Heart right ventricle (tissue), 16 donors: ENCODE results near the gene C1QB. TPM values are rescaled to one million over a fixed set of nuclear protein-coding genes. Genes with fewer than 3 reads are reported as not detected.
A peak's percentile ranks its signal among the peaks of the same experiment; 100 is the strongest.

Source experiments
- ATAC-seq, 8 donors: fragments of 200-7000 bp; cut with Tn5 transposase; one replicate each; pipeline ENCODE4 v1.9.1; 2020; ENCODE audit warnings: mild to moderate bottlenecking in 8 of 8, moderate library complexity in 8 of 8, moderate number of reproducible peaks in 1 of 8
- DNase-seq, 2 donors: peaks; one replicate each; pipeline ENCODE4 v3.0.0-alpha.2; 2020
- H3K27ac ChIP-seq, 10 donors: fragments of 200-600 bp; sonication (generic) in 2 of 10; one replicate each; pipeline versions ENCODE4 v1.5.0 to v1.8.0; 2020 to 2022; ENCODE audit warnings: mild to moderate bottlenecking in 3 of 10
- H3K27me3 ChIP-seq, 7 donors: fragments of 200-600 bp; one replicate each; pipeline ENCODE4 v1.8.0; 2021 to 2022; ENCODE audit warnings: mild to moderate bottlenecking in 2 of 7
- H3K36me3 ChIP-seq, 9 donors: fragments of 200-600 bp; sonication (generic) in 1 of 9; one replicate each; pipeline versions ENCODE4 v1.5.0 to v1.8.0; 2020 to 2022; ENCODE audit warnings: mild to moderate bottlenecking in 2 of 9
- H3K4me1 ChIP-seq, 9 donors: fragments of 200-600 bp; sonication (generic) in 1 of 9; one replicate each; pipeline versions ENCODE4 v1.5.0 to v1.8.0; 2020 to 2022; ENCODE audit warnings: mild to moderate bottlenecking in 4 of 9
- H3K4me3 ChIP-seq, 10 donors: fragments of 200-600 bp; sonication (generic) in 2 of 10; one replicate each; pipeline versions ENCODE4 v1.5.0 to v1.8.0; 2020 to 2022; ENCODE audit warnings: mild to moderate bottlenecking in 7 of 10, moderate library complexity in 2 of 10
- H3K9me3 ChIP-seq, 11 donors: fragments of 200-600 bp in 10 of 11; sonication (generic) in 2 of 11; one replicate each; pipeline versions ENCODE4 v1.5.0 to v1.8.0; 2013 to 2022; ENCODE audit warnings: mild to moderate bottlenecking in 2 of 11, control low read depth in 1 of 11, moderate library complexity in 1 of 11
- whole genome bisulfite sequencing, 2 donors: extraction: QIAGEN DNeasy Blood & Tissue Kit; methylation state at CpG; one replicate each; pipeline ENCODE4 v1.1.7; 2013; ENCODE audit warnings: inconsistent platforms in 1 of 2; 5-methylcytosine and 5-hydroxymethylcytosine counted together
- intact Hi-C, 10 donors: fragments of 100-400 bp; cut with DNase I; formaldehyde crosslinking; loops; one replicate each; pipeline versions ENCODE4 v1.11.1 to v1.14.2; 2022
- long read RNA-seq, 3 donors: library from polyadenylated mRNA; unstranded; transcript quantifications; one replicate each; pipeline ENCODE4 v2.0.0, GENCODE V29; 2020 to 2021
- polyA plus RNA-seq, 2 donors: library from polyadenylated mRNA; stranded (reverse); fragments of 200-250 nt; gene quantifications; one replicate each; pipeline ENCODE4 v1.2.3, GENCODE V29; 2013
- total RNA-seq, 10 donors: library from RNA; stranded (reverse); fragmentation: NEBNext Ultra II Directional in 3 of 10; extraction: Animal tissue kit (Norgen Biotek cat#: 25700) in 3 of 10; gene quantifications; one replicate each; pipeline versions ENCODE4 v1.2.1 to v1.2.4, GENCODE V29; 2021 to 2023
- TF ChIP-seq, protein P1 (sequence below), 9 donors: fragments of 200-600 bp; sonication (generic) in 2 of 9; IDR thresholded peaks; one replicate each; pipeline versions ENCODE4 v1.5.0 to v1.8.0; 2021 to 2022; ENCODE audit warnings: antibody characterized with exemption in 9 of 9, mild to moderate bottlenecking in 5 of 9, moderate library complexity in 1 of 9
- donor health status: Arrhythmogenic right ventricular cardiomyopathy.
- donor health status: ischemic (EF 13 %, LVEDD 7.1; RV severe dilation, severe dysfunction).
- donor health status: healthy with polysubstance abuse.
- donor health status: DM: no; HTN: yes; CAD: no.
- donor health status: DM: no; HTN: no; CAD: no.
- donor health status: ischemic (EF 25% LVEDD 6.9; RV normal size, moderate dysfunction).
- donor health status: ischemic (EF 25% LVEDD 5.7; RV mildly dilated, moderate dysfunction).
- donor health status: healthy.
- donor health status: DM: yes; HTN: yes; CAD: no.
- donor health status: Ischemic cardiomyopathy.
- donor health status: ischemic (EF 35%, LVEDD 5.7; RV mildly dilated, moderate dysfunction).
- donor health status: nonischemic (EF 11% LVEDD 7.7; RV severe dilation, severe dysfunction).
- donor health status: DM: yes; HTN: yes; CAD: no.
- donor health status: PGD.
- donor health status: ischemic (EF 29% LVEDD 5.4; RV normal size, mild dysfunction).
- donor health status: nonischemic (EF 23%, LVEDD 6.1; RV moderate dilation, normal function).

C1QB gene, protein sequence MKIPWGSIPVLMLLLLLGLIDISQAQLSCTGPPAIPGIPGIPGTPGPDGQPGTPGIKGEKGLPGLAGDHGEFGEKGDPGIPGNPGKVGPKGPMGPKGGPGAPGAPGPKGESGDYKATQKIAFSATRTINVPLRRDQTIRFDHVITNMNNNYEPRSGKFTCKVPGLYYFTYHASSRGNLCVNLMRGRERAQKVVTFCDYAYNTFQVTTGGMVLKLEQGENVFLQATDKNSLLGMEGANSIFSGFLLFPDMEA
- total RNA-seq = 100 to 1,000 TPM in 2 of 10 donors, 10 to 100 TPM in 8; 10.0 to 367 (median 21.8) TPM
- polyA plus RNA-seq = 100 to 1,000 TPM in 1 of 2 donors, 10 to 100 TPM in 1; 32.3 to 100 TPM
- long read RNA-seq, donor 1, transcript C1QB-203 (3 exons, 1,254 nt) = major isoform, 29 of 54 reads
- long read RNA-seq, donor 1, partial matches to known transcripts = 23 of 54 reads
- long read RNA-seq, donor 1, other reads (novel, unspliced or antisense) = 1 of 54 reads
- long read RNA-seq, donor 2, transcript C1QB-203 (3 exons, 1,254 nt) = major isoform, 17 of 24 reads
- long read RNA-seq, donor 2, partial matches to known transcripts = 6 of 24 reads
- long read RNA-seq, donor 2, other reads (novel, unspliced or antisense) = 1 of 24 reads
- long read RNA-seq, donor 3, partial matches to known transcripts = 0 of 5 reads
- long read RNA-seq, donor 3, other reads (novel, unspliced or antisense) = 1 of 5 reads

DNA sequence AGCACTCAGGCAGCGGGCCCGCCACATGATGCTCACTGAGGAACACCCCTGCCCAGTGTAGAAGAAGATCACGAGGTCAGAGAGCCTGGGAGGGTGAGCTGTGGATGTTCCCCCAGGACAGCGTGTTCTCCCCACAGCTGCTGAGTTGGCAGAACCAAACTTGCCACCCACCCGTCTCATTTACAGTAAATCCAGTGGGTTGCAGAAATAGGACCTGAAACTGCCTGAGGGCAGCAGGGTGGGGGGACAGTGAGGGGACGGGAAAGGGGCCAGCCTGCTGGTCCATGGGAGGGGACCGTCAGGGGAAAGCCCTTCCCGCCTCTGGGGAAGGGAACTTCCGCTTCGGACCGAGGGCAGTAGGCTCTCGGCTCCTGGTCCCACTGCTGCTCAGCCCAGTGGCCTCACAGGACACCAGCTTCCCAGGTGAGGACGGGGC is at the start of gene C1QB:
Gene C1QB (plus strand): TSS at position 356 of the 436 bp plus-strand sequence. CDS start 6,227 bp downstream, outside the sequence.
- TF ChIP-seq, protein P1, sequence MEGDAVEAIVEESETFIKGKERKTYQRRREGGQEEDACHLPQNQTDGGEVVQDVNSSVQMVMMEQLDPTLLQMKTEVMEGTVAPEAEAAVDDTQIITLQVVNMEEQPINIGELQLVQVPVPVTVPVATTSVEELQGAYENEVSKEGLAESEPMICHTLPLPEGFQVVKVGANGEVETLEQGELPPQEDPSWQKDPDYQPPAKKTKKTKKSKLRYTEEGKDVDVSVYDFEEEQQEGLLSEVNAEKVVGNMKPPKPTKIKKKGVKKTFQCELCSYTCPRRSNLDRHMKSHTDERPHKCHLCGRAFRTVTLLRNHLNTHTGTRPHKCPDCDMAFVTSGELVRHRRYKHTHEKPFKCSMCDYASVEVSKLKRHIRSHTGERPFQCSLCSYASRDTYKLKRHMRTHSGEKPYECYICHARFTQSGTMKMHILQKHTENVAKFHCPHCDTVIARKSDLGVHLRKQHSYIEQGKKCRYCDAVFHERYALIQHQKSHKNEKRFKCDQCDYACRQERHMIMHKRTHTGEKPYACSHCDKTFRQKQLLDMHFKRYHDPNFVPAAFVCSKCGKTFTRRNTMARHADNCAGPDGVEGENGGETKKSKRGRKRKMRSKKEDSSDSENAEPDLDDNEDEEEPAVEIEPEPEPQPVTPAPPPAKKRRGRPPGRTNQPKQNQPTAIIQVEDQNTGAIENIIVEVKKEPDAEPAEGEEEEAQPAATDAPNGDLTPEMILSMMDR (IDR thresholded peaks at IDR 0.05) = no peak
- Histone ChIP-seq H3K27me3 (peaks cover 0 to 44% (median 31%) of the 10 kb centered on the region in 7 donors), H3K9me3 (no peaks in the 10 kb centered on the region), H3K27ac (peak within 1 kb of the TSS in 3 of 10 donors; percentile 3 to 77 (median 36)), H3K4me3 (peak within 1 kb of the TSS in 7 of 10 donors; percentile 5 to 55 (median 34)), H3K4me1 (no peaks in the 10 kb centered on the region), H3K36me3 (peaks cover 0 to 4% (median 0%) of the 10 kb centered on the region in 9 donors)
- intact Hi-C loops = no loop called here
- 68 to 74% methylated on average over 13 of the region's 13 CpGs for WGBS, 2 donors
- ATAC-seq (peak; percentile 45 to 89 (median 74)), DNase-seq (peak; percentile 30 to 53)

DNA sequence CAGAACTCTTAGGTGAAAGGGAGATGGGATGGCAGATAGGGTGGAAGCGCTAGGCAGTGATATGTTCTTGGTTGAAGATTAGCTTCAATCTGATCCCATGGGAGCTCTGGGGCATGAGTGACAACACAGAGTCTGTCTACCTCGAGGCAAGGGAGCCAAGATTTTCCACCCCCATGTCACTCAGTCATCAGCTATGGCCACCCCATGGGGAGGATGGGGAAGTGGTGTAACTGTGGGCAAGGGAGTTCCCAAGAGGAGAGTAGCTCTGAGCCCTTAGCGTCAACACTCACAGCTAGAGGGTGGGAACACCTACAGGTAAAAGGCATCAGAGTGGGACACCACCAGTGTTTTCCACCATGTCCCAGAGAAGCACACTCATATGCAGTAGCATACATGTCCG is 46.9 kb upstream of the C1QB start:
- DNase-seq (no peak), ATAC-seq (no peak)
- 54 to 59% methylated on average over 4 of the region's 4 CpGs for WGBS, 2 donors
- no peaks in the 10 kb centered on the region for H3K36me3 ChIP-seq
- TF ChIP-seq, protein P1 (IDR thresholded peaks at IDR 0.05) = no peak
- no peak overlapping the region for H3K27ac ChIP-seq
- H3K9me3 ChIP-seq = no peaks in the 10 kb centered on the region
- no peaks in the 10 kb centered on the region for H3K4me1 ChIP-seq
- peaks cover 0 to 96% (median 76%) of the 10 kb centered on the region in 7 donors for H3K27me3 ChIP-seq
- intact Hi-C loops = no loop called here
- H3K4me3 ChIP-seq = no peak overlapping the region

DNA sequence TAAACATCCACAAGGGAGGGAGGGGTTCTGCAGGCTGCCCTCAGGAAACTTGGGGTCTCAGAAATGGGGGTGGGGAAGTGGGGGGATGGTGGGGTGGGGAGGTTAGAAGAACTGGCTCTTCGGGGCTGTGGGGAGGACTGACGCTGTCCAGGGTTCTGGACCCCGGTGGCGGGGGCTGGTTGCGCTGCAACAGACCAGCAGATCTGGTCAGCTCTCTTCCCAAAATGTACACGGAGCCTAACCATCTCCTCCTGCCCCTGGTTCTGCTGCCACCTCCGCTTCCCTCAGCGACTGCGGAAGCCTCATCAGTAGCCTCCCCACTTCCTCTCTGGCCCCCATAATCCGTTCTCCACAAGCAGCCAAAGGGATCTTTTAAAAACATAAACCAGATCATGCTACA is 45.9 kb upstream of the C1QB start:
- H3K27me3 ChIP-seq = peaks cover 0 to 96% (median 78%) of the 10 kb centered on the region in 7 donors

DNA sequence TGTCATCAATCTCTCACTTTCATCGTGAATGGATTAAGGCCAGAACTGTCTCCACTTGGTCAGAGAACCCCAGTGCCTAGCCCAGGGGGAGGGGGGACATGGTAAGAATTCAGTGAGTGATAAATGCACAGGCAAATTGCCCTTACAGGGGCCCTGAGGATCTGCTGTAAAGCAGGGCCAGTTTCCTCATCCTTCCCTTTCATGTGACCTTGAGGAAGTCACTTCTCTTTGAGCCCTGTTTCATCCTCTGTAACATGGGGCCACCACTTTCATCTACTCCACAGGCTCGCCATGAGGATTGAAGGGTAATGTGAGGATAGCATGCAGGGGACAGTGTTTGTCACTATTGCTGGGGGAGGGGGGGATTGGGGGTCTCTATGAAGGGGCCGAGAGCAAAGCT is 44.7 kb upstream of the C1QB start:
- intact Hi-C loops = no loop called here
- ATAC-seq (no peak), DNase-seq (no peak)
- no peaks in the 10 kb centered on the region for H3K9me3 ChIP-seq
- H3K4me3 ChIP-seq = no peak overlapping the region
- peaks cover 0 to 89% (median 66%) of the 10 kb centered on the region in 7 donors for H3K27me3 ChIP-seq
- WGBS, 2 donors = 56 to 59% methylated on average over 3 of the region's 3 CpGs
- TF ChIP-seq, protein P1 (IDR thresholded peaks at IDR 0.05) = no peak
- H3K36me3 ChIP-seq = no peaks in the 10 kb centered on the region
- no peaks in the 10 kb centered on the region for H3K4me1 ChIP-seq
- no peak overlapping the region for H3K27ac ChIP-seq

More for the DNA sequence above, 45.9 kb upstream of the C1QB start:
- intact Hi-C loops = no loop called here
- H3K36me3 ChIP-seq = no peaks in the 10 kb centered on the region
- no peaks in the 10 kb centered on the region for H3K9me3 ChIP-seq
- TF ChIP-seq, protein P1 (IDR thresholded peaks at IDR 0.05) = no peak
- ATAC-seq (peak in 1 of 8 donors; percentile 25), DNase-seq (no peak)
- no peaks in the 10 kb centered on the region for H3K4me1 ChIP-seq
- H3K27ac ChIP-seq = no peak overlapping the region
- H3K4me3 ChIP-seq = no peak overlapping the region
- WGBS, 2 donors = 4 to 8% methylated on average over 10 of the region's 10 CpGs
